HG03432 (cell line): Measurements from ENCODE around the gene SRP9.
"Not testable (repeated sequence)": the region's sequence is repeated elsewhere in the genome, so short reads cannot be mapped to it uniquely, and the experiment has no call there.

Source experiments
- ATAC-seq: cut with Tn5 transposase; IDR thresholded peaks from one replicate; pipeline ENCODE4 v1.9.1; 2021; ENCODE audit warnings: mild to moderate bottlenecking, moderate library complexity; ENCODE audit not compliant: unreplicated experiment

SRP9 gene

DNA sequence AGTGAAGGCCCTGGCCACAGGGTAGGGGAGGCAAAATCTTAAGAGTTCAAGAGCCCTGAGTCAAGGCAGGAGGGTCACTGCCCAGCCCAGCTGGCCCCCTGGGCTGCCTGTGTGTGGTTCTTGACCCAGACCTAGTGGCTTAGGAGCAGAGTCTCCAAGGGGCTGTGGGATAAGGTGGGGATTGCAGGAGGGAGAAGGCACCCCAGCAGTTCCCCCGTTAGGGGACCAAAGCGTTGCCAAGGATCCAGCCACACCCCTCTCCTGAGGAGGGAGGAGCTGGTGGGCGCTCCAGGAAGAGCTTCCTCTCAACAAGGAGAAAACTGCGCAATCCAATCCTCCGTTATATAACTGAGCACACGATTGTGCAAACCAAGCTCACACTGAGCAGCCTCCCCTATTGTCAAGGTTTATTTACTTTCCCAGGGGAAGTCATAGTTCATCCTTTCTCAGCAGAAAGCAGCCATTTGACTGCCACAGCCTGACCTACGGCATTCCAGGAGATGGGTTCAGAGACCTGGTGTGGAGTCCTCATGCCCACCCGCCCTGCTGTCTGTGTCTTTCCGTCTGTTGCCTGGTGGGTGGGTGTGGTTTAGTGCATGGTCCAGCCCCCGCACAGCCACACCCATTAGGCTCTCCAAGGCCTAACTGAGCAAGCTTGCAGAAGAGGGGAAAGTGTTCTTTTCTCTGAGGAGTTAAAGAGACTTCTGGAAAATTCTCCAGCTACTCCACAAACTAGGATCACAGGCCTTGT lies 35.8 kb downstream of the SRP9 start:
- ATAC-seq = no peak

DNA sequence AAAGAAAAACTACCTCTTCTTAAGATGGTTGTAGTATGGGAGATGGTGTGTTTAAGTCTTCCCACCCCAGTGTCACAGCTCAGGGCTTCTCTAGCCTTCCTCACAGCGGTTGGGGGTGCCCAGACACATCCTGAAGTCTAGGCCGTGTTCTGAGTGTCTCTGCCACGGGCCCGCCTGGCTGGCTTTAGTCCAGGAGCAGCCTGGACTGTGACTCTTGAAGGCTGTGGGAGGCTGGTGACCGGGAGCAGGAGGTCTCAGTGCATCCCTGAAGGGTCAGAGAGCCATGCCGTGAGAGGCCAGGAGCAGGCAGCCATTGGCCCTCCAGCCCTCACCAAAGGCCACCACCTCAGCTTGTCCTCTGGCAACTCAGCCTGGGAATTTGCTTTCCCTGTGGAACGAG lies 36.8 kb downstream of the SRP9 start:
- ATAC-seq = no peak

DNA sequence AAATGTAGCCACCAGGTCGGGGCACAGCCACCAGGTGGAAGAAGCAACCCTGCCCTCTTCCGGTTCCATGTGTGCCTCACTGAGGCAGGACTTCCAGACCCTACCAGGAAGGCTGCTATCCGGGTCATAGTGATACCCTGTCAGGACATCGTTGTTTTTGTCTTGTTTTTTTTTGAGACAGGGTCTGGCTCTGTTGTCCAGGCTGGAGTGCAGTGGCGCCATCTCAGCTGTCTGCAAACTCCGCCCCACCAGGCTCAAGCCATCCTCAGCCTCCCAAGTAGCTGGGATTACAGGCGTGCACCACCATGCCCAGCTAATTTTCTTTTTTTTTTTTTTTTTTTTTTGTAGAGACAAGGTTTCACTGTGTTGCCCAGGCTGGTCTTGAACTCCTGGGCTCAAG lies 37.5 kb downstream of the SRP9 start:
- not testable (repeated sequence) for ATAC-seq

DNA sequence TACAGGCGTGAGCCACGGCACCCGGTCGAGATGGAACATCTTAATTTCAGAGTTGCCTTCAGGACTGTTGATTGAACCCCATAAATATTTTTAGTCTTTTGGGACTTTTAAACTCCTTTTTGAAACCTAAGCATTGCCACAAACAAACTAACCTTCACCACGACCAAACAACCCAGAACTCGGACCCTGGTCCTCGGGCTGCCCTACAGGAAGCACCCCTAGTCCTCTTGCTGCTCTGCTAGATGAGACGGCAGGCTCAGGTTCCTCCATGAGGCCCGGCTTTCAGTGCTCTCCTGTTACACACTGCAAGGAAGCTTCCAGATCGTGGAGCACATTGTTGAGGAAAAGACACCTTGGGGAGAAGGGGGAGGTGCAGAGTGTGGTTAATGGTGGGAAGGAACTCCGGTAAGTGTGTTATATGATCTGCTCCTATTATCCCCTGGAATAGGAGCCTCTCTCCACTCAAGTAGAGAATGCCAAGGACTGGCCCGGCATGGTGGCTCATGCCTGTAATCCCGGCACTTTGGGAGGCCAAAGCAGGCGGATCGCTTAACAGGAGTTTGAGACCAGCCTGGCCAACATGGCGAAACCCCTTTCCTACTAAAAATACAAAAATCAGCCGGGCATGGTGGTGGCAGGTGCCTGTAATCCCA lies 38.0 kb downstream of the SRP9 start:
- no peak for ATAC-seq

DNA sequence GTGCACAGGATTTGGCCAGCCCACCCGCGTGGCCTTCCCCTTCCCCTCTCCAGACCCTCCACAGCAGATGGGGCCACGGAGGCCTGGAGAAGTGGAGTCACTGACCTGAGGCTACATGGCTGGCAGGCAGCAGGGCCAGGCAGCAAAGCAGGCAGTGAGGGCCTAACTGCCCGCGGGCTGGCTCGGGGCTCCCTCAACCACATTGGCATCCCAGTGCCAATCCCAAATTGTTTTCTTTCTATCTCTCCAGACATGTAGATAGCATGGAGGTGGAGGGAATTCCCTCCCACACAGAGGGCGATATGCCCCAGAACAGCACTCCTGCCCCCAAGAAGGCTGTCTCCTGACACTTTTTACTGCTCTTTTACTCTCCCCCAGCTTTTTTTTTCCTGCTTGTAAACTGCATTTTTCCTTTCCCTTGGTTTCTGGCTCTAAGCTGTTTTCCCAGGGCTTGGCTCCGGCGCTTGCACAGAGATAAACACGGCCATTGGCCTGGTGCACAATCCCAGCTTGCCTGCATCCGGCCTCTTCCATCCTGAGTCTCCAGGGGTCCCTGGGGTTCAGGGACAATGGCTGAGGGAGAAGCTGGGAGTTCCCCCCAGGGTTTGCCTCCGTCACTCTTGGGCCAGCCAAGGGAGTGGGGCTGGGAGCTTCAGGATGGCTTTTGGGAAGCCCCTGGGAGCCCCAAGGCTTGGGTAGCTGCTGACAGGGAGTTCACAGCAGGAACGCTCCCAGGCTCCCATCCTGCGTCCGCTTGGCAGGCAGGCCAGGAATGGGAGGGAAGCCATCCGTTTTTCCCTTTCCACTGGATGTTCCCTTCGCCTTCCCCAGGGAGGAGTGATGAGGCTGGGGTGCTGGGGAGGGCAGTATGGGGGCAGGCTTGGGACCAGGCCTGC lies 39.3 kb downstream of the SRP9 start:
- ATAC-seq = no peak

DNA sequence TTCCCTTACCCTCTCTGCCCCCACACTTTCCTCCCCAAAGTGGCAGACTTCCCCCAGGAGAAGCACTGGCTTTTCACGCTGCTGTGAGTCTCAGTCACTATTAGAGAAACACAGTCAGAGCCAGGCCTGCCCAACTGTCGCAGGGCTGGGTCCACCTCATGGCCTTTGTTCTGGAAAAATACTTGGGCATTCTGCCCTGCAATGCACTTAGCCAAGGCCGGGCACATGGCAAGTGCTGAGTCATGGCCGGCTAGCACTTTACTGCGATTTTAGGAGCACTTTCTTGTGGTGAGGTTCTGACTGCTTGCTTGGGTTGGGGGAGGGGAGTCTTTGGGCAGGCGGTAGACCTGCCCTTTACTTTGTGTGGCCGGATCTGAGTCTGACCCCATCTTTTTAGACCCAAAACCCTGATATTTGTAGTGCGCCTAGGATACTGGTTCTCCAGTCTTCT lies 40.0 kb downstream of the SRP9 start:
- no peak for ATAC-seq

DNA sequence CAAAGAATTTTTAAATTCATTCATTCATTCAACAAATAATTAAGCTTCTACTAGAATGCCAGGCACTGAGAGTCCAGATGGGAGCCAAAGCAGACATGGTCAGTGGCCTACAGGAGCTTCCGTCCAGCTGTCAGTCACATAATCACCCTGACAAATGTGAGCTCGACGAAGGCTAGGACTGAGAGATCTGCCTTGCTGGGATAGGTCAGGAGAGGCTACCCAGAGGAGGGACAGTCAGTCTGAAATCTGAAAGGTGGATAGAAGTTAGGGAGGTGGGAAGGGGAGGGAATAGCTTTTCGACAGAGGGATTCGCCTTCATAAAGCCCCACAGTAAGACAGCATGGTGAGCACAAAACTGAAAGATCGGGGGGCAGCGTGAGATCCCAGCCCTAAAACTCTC lies 40.6 kb downstream of the SRP9 start:
- ATAC-seq = no peak

DNA sequence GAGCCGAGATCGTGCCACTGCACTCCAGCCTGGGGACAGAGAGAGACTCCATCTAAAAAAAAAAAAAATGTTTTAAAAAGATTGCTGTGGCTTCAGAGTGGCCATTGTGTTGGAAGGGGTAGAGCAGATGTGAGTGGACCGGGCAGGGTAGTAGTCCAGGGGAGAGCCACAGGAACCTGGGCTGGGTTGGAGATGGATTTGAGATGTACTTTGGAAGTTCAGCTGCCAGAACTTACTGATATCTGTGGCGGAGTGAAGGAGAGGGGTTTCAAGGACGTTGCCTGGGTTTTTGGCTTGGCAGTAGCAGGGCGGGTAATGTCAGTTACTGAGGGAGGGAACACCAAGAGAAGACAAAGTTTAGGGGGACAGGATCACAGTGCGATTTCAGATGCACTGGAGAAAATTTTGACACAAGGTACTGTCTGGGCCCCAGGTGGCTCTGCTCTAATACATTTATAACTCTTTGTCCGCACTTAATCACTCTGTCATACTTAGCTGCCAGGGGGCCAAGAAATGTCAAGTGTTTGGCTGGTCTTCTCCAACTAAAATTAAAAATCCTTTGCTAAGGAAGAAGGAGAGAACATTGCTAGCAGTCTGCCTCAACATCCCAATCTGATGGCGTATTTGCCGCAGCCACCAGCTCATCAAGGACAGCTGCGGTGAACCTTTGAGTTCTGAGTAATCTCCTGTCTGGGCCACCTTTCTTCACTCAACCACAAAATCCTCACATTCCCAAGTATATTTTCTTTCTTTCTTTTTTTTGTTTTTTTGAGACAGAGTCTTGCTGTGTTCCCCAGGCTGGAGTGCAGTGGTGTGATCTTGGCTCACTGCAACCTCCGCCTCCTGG lies 41.9 kb downstream of the SRP9 start:
- no peak for ATAC-seq

DNA sequence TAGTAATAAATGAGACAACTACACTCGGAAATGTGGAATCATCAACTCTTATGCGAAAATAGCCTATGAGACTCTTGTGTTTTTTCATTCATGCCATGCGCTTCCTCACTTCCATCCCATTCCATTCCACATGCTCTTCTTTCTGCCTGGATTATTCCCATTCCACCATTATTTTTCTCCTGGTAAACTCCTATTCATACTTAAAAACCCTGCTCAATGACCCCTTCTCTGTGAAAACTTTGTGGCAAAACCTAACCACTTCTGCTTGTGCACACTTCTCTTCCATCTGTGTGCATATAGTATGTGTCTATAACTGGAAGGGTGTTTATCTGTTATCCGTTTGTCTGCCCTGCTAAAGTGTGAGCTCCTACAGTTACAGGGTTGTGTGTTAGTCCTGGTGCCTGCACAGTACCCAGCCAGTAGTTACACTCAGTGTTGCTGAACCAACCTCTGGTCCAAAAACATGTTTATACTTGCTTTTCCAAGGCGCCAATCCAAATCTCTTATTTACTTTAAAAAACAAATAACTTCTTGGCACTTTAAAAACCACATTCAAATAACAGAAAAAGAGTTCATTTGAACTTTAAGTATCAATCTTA lies 43.0 kb downstream of the SRP9 start:
- no peak for ATAC-seq

DNA sequence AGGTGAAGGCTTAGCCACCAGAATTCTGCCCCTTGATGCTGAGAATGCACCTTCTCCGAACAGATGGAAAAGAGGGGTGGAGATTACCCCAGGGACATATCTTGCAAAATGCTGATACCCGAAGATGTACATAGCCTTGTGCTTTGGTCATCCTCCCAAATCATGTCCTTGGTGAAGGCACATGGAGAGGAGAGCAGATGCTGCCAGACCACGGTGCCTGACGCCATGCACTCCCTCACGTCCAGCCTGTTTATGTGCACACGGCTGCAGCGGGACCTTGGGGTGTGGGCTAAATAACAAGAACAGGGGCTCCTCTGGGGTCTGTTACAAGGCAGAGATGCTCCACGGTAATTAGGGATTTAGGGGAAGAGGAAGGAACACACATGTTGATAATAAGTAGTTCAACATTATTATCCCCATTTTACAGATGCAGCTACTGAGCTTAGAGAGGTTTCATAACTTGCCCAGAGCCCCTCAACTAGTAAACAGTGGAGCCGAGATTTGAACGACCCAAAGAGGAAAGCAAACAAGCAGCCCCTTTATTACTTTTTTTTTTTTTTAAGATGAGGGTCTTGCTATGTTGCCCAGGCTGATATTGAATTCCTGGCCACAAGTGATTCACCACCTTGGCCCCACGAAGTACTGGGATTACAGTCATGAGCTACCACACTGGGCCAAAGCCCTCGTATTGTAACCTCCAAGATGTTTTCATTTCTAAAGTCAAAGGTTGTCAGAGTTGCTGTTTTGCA lies 45.2 kb downstream of the SRP9 start:
- ATAC-seq = no peak

DNA sequence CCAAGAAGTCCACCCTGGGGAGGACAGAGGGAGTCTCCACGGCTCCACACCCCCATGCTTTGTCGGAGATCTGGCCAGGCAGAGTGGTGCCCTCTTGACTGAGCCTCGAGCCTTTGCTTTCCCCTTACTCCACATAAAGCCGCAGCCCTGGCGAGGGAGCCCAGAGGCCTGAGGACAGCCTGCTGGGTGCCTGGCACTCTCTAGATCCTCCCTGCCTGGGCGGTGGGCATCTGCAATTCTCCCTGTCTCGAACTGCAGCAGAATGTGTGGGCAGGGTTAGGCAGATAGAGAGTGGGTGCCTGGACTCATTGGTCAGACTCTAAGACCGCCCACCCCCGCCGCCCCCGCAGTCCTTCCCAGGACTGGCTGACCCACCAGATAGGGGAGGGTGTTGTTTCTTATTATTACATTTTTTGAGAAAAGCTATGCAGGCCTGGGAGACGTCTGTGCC lies 46.2 kb downstream of the SRP9 start:
- ATAC-seq = no peak

DNA sequence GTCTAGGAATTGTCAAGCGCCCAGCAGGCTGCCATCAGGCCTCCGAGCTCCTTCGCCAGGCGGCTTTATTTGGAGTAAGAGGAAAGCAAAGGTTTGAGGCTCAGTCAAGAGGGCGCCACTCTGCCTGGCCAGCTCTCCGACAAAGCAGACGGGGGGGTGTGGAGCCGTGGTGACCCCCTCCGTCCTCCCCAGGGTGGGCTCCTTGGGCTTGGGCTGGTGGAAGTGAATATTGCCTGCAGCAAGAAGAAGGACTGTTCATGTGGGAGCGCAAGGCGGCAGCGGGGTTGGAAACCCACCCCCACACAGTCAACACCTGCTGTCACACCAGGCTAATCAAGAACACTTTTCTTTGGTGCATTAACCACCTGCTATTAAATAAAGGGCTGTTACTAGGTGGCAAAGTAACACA lies 46.9 kb downstream of the SRP9 start:
- no peak for ATAC-seq

DNA sequence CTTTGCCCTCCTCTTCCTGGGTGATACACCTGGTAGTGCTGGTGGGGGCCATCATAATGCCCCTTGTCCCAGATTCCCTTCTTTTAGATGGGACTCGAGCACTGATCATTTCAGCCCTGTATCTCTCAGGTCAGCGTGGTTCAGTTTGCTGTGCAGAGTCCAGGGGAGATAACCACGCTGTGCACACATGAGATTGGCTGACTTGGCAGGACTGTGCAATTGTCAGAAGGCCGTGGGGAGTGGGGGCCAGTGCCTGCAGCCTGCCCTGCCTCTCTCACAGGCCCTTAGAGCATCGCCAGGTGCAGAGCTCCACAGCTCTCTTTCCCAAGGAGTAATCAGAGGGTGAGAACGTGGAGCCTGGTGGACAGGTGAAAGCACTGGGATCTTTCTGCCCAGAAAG lies 47.5 kb downstream of the SRP9 start:
- no peak for ATAC-seq

DNA sequence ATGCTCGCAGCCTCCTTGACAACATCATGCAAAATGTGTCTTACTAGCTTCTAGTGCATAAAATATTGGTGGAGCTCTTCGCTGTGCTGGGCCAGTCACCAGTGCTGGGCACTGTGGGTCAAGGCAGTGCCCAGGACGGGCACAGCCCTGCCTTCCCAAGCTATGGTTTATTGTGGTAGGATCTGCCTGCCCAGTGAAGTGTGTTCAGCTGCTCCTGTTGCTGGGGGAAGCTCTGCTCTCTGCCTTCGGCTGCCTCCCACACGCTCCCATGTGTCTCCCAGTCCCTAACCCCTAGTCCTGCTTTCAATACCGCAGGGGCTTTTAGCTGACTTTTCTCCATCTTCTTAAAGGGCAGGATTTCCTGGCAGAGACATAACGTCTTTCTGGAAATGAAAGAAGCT lies 48.0 kb downstream of the SRP9 start:
- ATAC-seq = no peak

DNA sequence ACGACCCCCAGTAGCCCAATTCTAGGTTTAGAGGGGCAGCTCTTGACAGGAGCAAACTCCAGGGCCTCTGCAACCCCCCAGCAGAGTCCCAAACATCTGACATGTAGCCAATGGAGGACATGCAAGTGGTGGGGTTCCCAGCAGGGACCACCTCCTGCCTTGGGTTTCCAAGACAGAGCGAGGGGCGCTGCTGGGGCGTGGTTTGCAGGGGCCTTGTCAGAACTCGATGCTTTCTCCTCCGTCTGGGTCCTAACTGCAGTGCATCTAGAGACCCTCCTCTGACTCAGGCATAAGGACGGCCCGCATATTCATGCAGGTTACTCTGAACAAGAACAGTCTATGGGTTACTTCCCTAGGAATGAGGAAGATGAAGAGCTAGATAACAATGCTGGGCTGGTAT lies 49.5 kb downstream of the SRP9 start:
- ATAC-seq = no peak

DNA sequence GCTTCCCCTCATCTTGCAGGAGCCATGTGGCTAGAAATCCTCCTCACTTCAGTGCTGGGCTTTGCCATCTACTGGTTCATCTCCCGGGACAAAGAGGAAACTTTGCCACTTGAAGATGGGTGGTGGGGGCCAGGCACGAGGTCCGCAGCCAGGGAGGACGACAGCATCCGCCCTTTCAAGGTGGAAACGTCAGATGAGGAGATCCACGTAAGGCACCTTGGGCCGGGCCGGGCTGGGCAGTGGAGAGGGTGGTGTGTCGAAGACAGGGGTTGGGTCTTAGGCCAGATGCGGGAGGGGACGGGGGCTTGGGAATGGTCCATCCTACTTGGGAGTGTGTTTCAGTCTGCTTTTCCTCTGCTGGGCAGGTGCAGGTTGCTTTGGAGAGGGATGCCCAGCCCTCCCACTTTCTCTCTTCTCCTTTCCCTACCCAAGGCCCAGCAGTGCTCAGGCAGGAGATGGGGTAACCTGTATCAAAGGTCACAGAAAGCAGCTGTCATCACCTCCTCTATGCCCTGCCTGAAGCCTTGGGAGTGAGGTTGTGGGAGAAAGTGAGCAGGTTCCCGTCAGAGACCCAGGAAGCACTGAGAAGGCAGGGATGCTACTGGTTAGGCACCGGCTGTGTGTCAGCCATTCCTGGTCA lies 51.2 kb downstream of the SRP9 start:
- ATAC-seq = no peak

DNA sequence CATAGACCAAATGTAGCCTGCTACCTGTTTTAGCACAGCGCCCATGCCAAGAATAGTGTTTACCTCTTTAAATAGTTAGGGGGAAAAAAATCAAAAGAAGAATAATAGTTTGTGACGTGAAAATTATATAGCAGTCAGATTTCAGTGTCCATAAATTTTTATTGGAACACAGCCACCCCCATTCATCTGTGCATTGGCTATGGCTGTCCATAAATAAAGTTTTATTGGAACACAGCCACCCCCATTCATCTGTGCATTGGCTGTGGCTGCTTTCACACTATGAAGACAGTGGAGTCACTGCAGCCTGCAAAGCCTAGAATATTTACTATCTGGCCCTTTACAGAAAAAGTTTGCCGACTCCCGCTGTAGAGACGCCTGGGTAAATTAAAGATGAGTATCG lies 53.2 kb downstream of the SRP9 start:
- no peak for ATAC-seq

DNA sequence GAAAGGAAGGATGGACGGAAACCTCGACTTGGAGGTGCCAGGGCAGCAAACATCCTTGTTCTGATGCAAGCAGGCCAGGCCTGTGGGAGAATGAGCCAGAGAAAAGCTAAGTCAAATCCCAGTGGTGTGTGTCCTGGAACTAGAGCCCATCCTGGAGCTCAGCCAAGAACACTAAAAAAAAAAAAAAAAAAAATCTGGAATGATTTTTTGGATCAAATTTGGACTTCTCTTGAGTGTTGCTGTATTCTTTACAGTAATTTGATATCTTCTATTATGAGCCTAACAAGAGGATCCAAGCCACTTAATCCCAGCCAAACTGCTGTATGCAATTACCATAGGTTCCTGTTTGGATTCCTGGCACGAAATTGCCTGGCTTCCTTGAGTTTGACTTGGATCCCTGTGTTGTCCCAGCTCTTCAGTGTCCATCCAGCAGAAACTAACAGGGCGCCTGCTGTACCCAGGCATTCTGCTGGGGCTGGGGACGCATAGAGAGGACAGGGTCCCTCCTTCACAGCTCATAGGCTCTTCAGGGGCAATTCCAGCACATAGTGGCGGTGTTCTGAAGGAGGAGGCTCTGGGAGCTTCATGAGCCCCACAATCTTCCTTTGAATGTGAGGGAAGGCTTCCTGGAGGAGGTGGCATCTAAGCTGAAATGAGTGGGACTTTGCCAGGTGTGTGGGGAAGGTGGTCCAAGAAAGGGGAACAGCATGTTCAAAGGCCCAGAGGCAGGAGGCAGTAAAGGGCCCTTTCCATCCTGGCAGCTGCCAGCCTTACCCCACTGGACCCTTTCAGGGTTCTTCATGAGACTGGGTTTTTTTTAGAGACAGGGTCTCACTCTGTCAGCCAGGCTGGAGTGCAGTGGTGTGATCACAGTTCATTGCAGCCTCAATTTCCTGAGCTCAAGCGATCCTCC lies 57.0 kb downstream of the SRP9 start:
- ATAC-seq = no peak
